H1 (cell line): ENCODE results near the gene TGM5. TPM values are rescaled to one million over a fixed set of nuclear protein-coding genes. Genes with fewer than 3 reads are reported as not detected.

ENCODE experiments used
- CTCF ChIA-PET: fragments of 300-600 bp; sonication (Branson Sonifier 250); formaldehyde crosslinking; loops from one replicate; lab custom pipeline; 2021; ENCODE audit not compliant: partially characterized antibody; lab: Charles Lee
- POLR2A ChIA-PET: fragments of 300-600 bp; sonication (Branson Sonifier 250); formaldehyde crosslinking; loops from one replicate; lab custom pipeline; 2021; ENCODE audit warnings: inconsistent platforms; ENCODE audit not compliant: partially characterized antibody; lab: Charles Lee
- DNase-seq, 2 experiments: peaks; one replicate each; pipeline versions ENCODE4 v3.0.0 to v3.0.0-alpha.2; 2010 to 2022; ENCODE audit warnings: low spot score in 2 of 2, low read depth in 1 of 2, mixed read lengths in 1 of 2
- FAIRE-seq: peaks from 2 replicates; lab custom pipeline; 2011; peaks lifted over from hg19 to GRCh38; lab: Jason Lieb, UNC
- H2AFZ ChIP-seq: 2 replicates; pipeline ENCODE4 v1.8.1; 2012; ENCODE audit warnings: low read length, inconsistent platforms
- H2AK5ac ChIP-seq: 2 replicates; pipeline ENCODE4 v1.6.1; 2013; ENCODE audit warnings: low read depth, low read length
- H2BK120ac ChIP-seq: replicated peaks from 2 replicates; pipeline ENCODE3; 2013; ENCODE audit warnings: low read depth, low read length, inconsistent platforms
- H2BK12ac ChIP-seq: 2 replicates; pipeline ENCODE4 v1.6.1; 2013; ENCODE audit warnings: low read depth, low read length
- H2BK15ac ChIP-seq: 2 replicates; pipeline ENCODE4 v1.6.1; 2013; ENCODE audit warnings: low read length
- H2BK20ac ChIP-seq: 2 replicates; pipeline ENCODE4 v1.6.1; 2013; ENCODE audit warnings: low read length
- H2BK5ac ChIP-seq: 2 replicates; pipeline ENCODE4 v1.6.1; 2013; ENCODE audit warnings: low read depth, low read length
- H3K14ac ChIP-seq: 2 replicates; pipeline ENCODE4 v1.6.1; 2013; ENCODE audit warnings: inconsistent platforms; ENCODE audit not compliant: insufficient read length
- H3K18ac ChIP-seq: 2 replicates; pipeline ENCODE4 v1.6.1; 2013; ENCODE audit warnings: low read length; ENCODE audit errors: extremely low read depth
- H3K23ac ChIP-seq: 2 replicates; pipeline ENCODE4 v1.6.1; 2013; ENCODE audit warnings: inconsistent platforms; ENCODE audit not compliant: insufficient read length
- H3K23me2 ChIP-seq: 2 replicates; pipeline ENCODE4 v1.6.1; 2013; ENCODE audit warnings: low read depth, low read length
- H3K27ac ChIP-seq: 2 replicates; pipeline ENCODE4 v1.6.1; 2011; ENCODE audit warnings: low read depth, low read length, inconsistent platforms
- H3K27me3 ChIP-seq, 4 experiments: replicated peaks in 1 of 4; 1 replicate in 1 of 4; 2 replicates in 3 of 4; pipeline versions ENCODE4 v1.6.1 to v1.8.1; 2011 to 2013; ENCODE audit warnings: low read length in 3 of 4, mild to moderate bottlenecking in 3 of 4, inconsistent platforms in 2 of 4, mixed read lengths in 2 of 4, moderate library complexity in 1 of 4; ENCODE audit not compliant: control insufficient read depth in 3 of 4, insufficient read depth in 3 of 4; ENCODE audit errors: extremely low read depth in 1 of 4
- H3K36me3 ChIP-seq, 4 experiments: 2 replicates each; pipeline versions ENCODE4 v1.6.1 to v1.8.1; 2011 to 2013; ENCODE audit warnings: mild to moderate bottlenecking in 4 of 4, low read length in 3 of 4, moderate library complexity in 2 of 4, control low read depth in 1 of 4, inconsistent platforms in 1 of 4; ENCODE audit not compliant: insufficient read depth in 4 of 4, control insufficient read depth in 2 of 4
- H3K4ac ChIP-seq: replicated peaks from 2 replicates; pipeline ENCODE3; 2013; ENCODE audit warnings: low read length, low read depth, mixed read lengths, inconsistent platforms; ENCODE audit not compliant: insufficient read length
- H3K4me1 ChIP-seq, 4 experiments: replicated peaks in 1 of 4; 1 replicate in 1 of 4; 2 replicates in 3 of 4; pipeline versions ENCODE4 v1.6.1 to v1.8.1; 2011 to 2013; ENCODE audit warnings: low read length in 3 of 4, inconsistent platforms in 2 of 4, mixed read lengths in 1 of 4; ENCODE audit not compliant: insufficient read depth in 4 of 4, control insufficient read depth in 3 of 4
- H3K4me2 ChIP-seq, 2 experiments: 2 replicates each; pipeline versions ENCODE4 v1.6.1 to v1.8.1; 2011 to 2013; ENCODE audit warnings: low read depth in 2 of 2, low read length in 2 of 2, control low read depth in 1 of 2, inconsistent platforms in 1 of 2, mild to moderate bottlenecking in 1 of 2; ENCODE audit not compliant: insufficient read depth in 1 of 2
- H3K4me3 ChIP-seq, 4 experiments: fragments of 200-600, 300-600 bp in 1 of 4; sonication (generic), shearing (Covaris generic), sonication (Bioruptor Twin) in 1 of 4; 2 replicates each; pipeline versions ENCODE4 v1.5.1 to v1.8.1; 2011 to 2016; ENCODE audit warnings: low read length in 4 of 4, low read depth in 3 of 4, control low read depth in 2 of 4, inconsistent platforms in 2 of 4, mild to moderate bottlenecking in 2 of 4, mixed read lengths in 1 of 4, moderate library complexity in 1 of 4; ENCODE audit not compliant: insufficient read depth in 2 of 4; ENCODE audit errors: extremely low read depth in 1 of 4
- H3K56ac ChIP-seq: replicated peaks from 2 replicates; pipeline ENCODE3; 2013; ENCODE audit warnings: low read depth, mild to moderate bottlenecking, mixed read lengths, low read length, inconsistent platforms; ENCODE audit not compliant: insufficient read length
- H3K79me1 ChIP-seq: 2 replicates; pipeline ENCODE4 v1.6.1; 2013; ENCODE audit warnings: low read depth, low read length, control low read depth
- H3K79me2 ChIP-seq, 2 experiments: 2 replicates each; pipeline versions ENCODE4 v1.6.1 to v1.8.1; 2012 to 2013; ENCODE audit warnings: low read length in 2 of 2, mild to moderate bottlenecking in 2 of 2, inconsistent platforms in 1 of 2; ENCODE audit not compliant: insufficient read depth in 2 of 2, control insufficient read depth in 1 of 2
- H3K9ac ChIP-seq, 4 experiments: replicated peaks in 1 of 4; 1 replicate in 1 of 4; 2 replicates in 3 of 4; pipeline versions ENCODE4 v1.6.1 to v1.8.1; 2011 to 2013; ENCODE audit warnings: low read depth in 3 of 4, low read length in 3 of 4, control low read depth in 2 of 4, mild to moderate bottlenecking in 2 of 4, moderate library complexity in 2 of 4, inconsistent platforms in 1 of 4; ENCODE audit errors: extremely low read depth in 1 of 4
- H3K9me3 ChIP-seq, 2 experiments: 2 replicates each; pipeline versions ENCODE4 v1.6.1 to v1.8.1; 2012 to 2013; ENCODE audit warnings: mild to moderate bottlenecking in 2 of 2, moderate library complexity in 2 of 2, control low read depth in 1 of 2, inconsistent platforms in 1 of 2, low read depth in 1 of 2, low read length in 1 of 2, mixed read lengths in 1 of 2; ENCODE audit not compliant: insufficient read depth in 2 of 2
- H4K20me1 ChIP-seq, 2 experiments: replicated peaks in 1 of 2; 2 replicates each; pipeline versions ENCODE3 to v1.8.1; 2011 to 2013; ENCODE audit warnings: inconsistent platforms in 2 of 2, low read length in 2 of 2, mild to moderate bottlenecking in 1 of 2; ENCODE audit not compliant: insufficient read depth in 2 of 2, control insufficient read depth in 1 of 2
- H4K5ac ChIP-seq: 2 replicates; pipeline ENCODE4 v1.6.1; 2013; ENCODE audit warnings: low read length, low read depth, mixed read lengths, inconsistent platforms; ENCODE audit not compliant: insufficient read length
- H4K8ac ChIP-seq: 2 replicates; pipeline ENCODE4 v1.8.0; 2013; ENCODE audit warnings: mild to moderate bottlenecking, moderate library complexity, low read length, inconsistent platforms; ENCODE audit not compliant: insufficient read depth; ENCODE audit errors: extremely low read depth
- H4K91ac ChIP-seq: replicated peaks from 2 replicates; pipeline ENCODE3; 2013; ENCODE audit warnings: low read length, mixed read lengths, inconsistent platforms; ENCODE audit not compliant: insufficient read length
- ASH2L ChIP-seq: fragments of 200-600, 300-600 bp; sonication (generic); IDR thresholded peaks from one replicate; pipeline ENCODE4 v1.7.1; 2017; ENCODE audit warnings: low read length
- BCL11A ChIP-seq, 2 experiments: IDR thresholded peaks; one replicate each; pipeline ENCODE4 v1.6.1; 2011; ENCODE audit warnings: low read depth in 2 of 2, low read length in 2 of 2, mild to moderate bottlenecking in 2 of 2
- BRCA1 ChIP-seq: IDR thresholded peaks from 2 replicates; pipeline ENCODE4 v1.6.1; 2012; ENCODE audit warnings: low read depth, low read length, improper control_type of control experiment
- CHD1 ChIP-seq: IDR thresholded peaks from 2 replicates; pipeline ENCODE4 v1.6.1; 2012; ENCODE audit warnings: low read depth, low read length, improper control_type of control experiment
- CTBP2 ChIP-seq: IDR thresholded peaks from 2 replicates; pipeline ENCODE4 v1.7.0; 2011; ENCODE audit warnings: borderline replicate concordance, mild to moderate bottlenecking, moderate library complexity, mixed read lengths, low read length; ENCODE audit not compliant: insufficient read depth, insufficient read length
- FOSL1 ChIP-seq: IDR thresholded peaks from 2 replicates; pipeline ENCODE4 v1.6.1; 2011; ENCODE audit warnings: mild to moderate bottlenecking, low read depth, low read length, moderate library complexity; ENCODE audit not compliant: insufficient read depth
- GTF2F1 ChIP-seq: IDR thresholded peaks from 2 replicates; pipeline ENCODE4 v1.6.1; 2012; ENCODE audit warnings: low read depth, low read length, improper control_type of control experiment, borderline replicate concordance
- JUN ChIP-seq: IDR thresholded peaks from 2 replicates; pipeline ENCODE4 v1.6.1; 2011; ENCODE audit warnings: low read depth, mild to moderate bottlenecking, improper control_type of control experiment, low read length
- POLR2A ChIP-seq, 2 experiments: IDR thresholded peaks; 1 replicate in 1 of 2; 2 replicates in 1 of 2; pipeline ENCODE4 v1.6.1; 2011; ENCODE audit warnings: low read depth in 2 of 2, low read length in 2 of 2, mild to moderate bottlenecking in 2 of 2; ENCODE audit errors: control extremely low read depth in 1 of 2
- POLR2AphosphoS5 ChIP-seq: IDR thresholded peaks from 2 replicates; pipeline ENCODE4 v1.6.1; 2011; ENCODE audit warnings: low read depth, low read length
- POU5F1 ChIP-seq: IDR thresholded peaks from 2 replicates; pipeline ENCODE4 v1.6.1; 2011; ENCODE audit warnings: low read depth, mild to moderate bottlenecking, low read length, moderate library complexity
- RAD21 ChIP-seq, 2 experiments: IDR thresholded peaks in 1 of 2; conservative IDR thresholded peaks in 1 of 2; 2 replicates each; pipeline ENCODE4 v1.6.1; 2011; ENCODE audit warnings: low read depth in 2 of 2, low read length in 2 of 2, improper control_type of control experiment in 1 of 2, inconsistent platforms in 1 of 2, mild to moderate bottlenecking in 1 of 2, moderate library complexity in 1 of 2
- SIX5 ChIP-seq: IDR thresholded peaks from 2 replicates; pipeline ENCODE4 v1.6.1; 2011; ENCODE audit warnings: mild to moderate bottlenecking, low read depth, low read length
- TAF7 ChIP-seq: optimal IDR thresholded peaks from 2 replicates; pipeline ENCODE3; 2011; ENCODE audit warnings: low read depth, mild to moderate bottlenecking, inconsistent platforms, low read length, moderate library complexity, borderline replicate concordance
- ZNF274 ChIP-seq: IDR thresholded peaks from 2 replicates; pipeline ENCODE4 v1.7.0; 2012; ENCODE audit warnings: low read length, borderline replicate concordance; ENCODE audit errors: extremely low read depth
- WGBS, 2 experiments: shearing (Covaris generic) in 1 of 2; methylation state at CpG; one replicate each; pipeline versions ENCODE4 v1.1.6 to v1.1.7; 2013 to 2015; ENCODE audit warnings: low lambda C conversion rate in 2 of 2, mixed read lengths in 2 of 2, inconsistent platforms in 1 of 2, low coverage in 1 of 2, missing lambda C conversion rate in 1 of 2; ENCODE audit not compliant: insufficient replicate concordance in 2 of 2, insufficient coverage in 1 of 2, insufficient read length in 1 of 2; ENCODE audit errors: extremely low coverage in 1 of 2, missing lambda C conversion rate in 1 of 2; 5-methylcytosine and 5-hydroxymethylcytosine counted together
- polyA plus RNA-seq, 7 experiments: library from polyadenylated mRNA; depleted of rRNA in 3 of 7; stranded (reverse) in 5 of 7; unstranded in 2 of 7; fragments of >200 nt in 5 of 7; fragments of 200-250 nt in 2 of 7; gene quantifications; 1 replicate in 5 of 7; 2 replicates in 1 of 7; 4 replicates in 1 of 7; pipeline versions ENCODE4 v1.2.1 to v1.2.3, GENCODE V29; 2011 to 2013; ENCODE audit warnings: missing spikeins in 2 of 7, mixed read lengths in 2 of 7
- total RNA-seq: library from RNA; stranded (reverse); fragmentation: NEBNext Ultra II Directional; extraction: Animal tissue kit (Norgen Biotek cat#: 25700); gene quantifications from 2 replicates; pipeline ENCODE4 v1.2.1, GENCODE V29; 2021

Gene TGM5
- total and polyA plus RNA-seq, 2 of the 8 experiments (the other 6 are each of a cell fraction or from before 2014, with no cell fraction given) = not detected

GRCh38 chr15:43249699-43250203 is 17.0 kb downstream of the TGM5 start:
- no peak overlapping the region for H4K91ac ChIP-seq
- H3K36me3 ChIP-seq = no peaks in the 10 kb centered on the region
- no peak overlapping the region for H2BK20ac ChIP-seq
- no peaks in the 10 kb centered on the region for H3K79me1 ChIP-seq
- DNase-seq (no peak), FAIRE-seq (no peak)
- H3K18ac ChIP-seq = no peak overlapping the region
- H2BK120ac ChIP-seq = no peak overlapping the region
- H4K20me1 ChIP-seq = no peaks in the 10 kb centered on the region
- no peak overlapping the region for H3K9ac ChIP-seq
- no peaks in the 10 kb centered on the region for H3K4me1 ChIP-seq
- no peaks in the 10 kb centered on the region for H3K9me3 ChIP-seq
- H3K23me2 ChIP-seq = no peaks in the 10 kb centered on the region; the same call in 1 of the 2 replicates
- no peak overlapping the region for H3K14ac ChIP-seq
- H3K4ac ChIP-seq = no peak overlapping the region
- ChIA-PET CTCF (interaction anchor here (1.3 to 2.8 kb wide), 3 partner anchors 18 to 45 kb away, joined by 5 to 17 read pairs (median 9); partner anchors contain the start of gene TGM5), POLR2A (no interaction called here)
- H2BK12ac ChIP-seq = no peak overlapping the region
- no peaks in the 10 kb centered on the region for H3K79me2 ChIP-seq
- H2BK15ac ChIP-seq = no peak overlapping the region
- no peak overlapping the region for H3K4me2 ChIP-seq
- H2BK5ac ChIP-seq = no peak overlapping the region
- no peak overlapping the region for H3K4me3 ChIP-seq
- no peak overlapping the region for H3K23ac ChIP-seq
- H4K8ac ChIP-seq = no peak overlapping the region
- H3K56ac ChIP-seq = no peak overlapping the region
- no peaks in the 10 kb centered on the region for H3K27me3 ChIP-seq
- 62% methylated on average over 5 of the region's 5 CpGs; no CpG with 5 or more reads in 1 of the 2 experiments for WGBS, 2 experiments
- no peak overlapping the region for H4K5ac ChIP-seq
- H3K27ac ChIP-seq = no peak overlapping the region
- H2AFZ ChIP-seq = no peak overlapping the region
- no peak overlapping the region for H2AK5ac ChIP-seq
- TF ChIP-seq CTBP2 = no peak
- TF ChIP-seq ASH2L = no peak
- TF ChIP-seq SIX5 = no peak
- no peak for TF ChIP-seq BCL11A (IDR thresholded peaks at IDR 0.05; ENCODE audit: low read depth in 2 of 2, low read length in 2 of 2)
- no peak for TF ChIP-seq CHD1
- TF ChIP-seq JUN = no peak
- no peak for TF ChIP-seq FOSL1
- TF ChIP-seq POLR2AphosphoS5 = no peak
- no peak for TF ChIP-seq POLR2A (IDR thresholded peaks at IDR 0.05; ENCODE audit: control extremely low read depth in 1 of 2, low read depth in 2 of 2, low read length in 2 of 2)
- TF ChIP-seq POU5F1 = no peak
- TF ChIP-seq GTF2F1 = no peak
- no peak for TF ChIP-seq ZNF274
- no peak for TF ChIP-seq TAF7
- TF ChIP-seq BRCA1 = no peak
- no peak for TF ChIP-seq RAD21 (IDR thresholded peaks at IDR 0.05 in 1 of 2, conservative IDR thresholded peaks at IDR 0.05 in 1 of 2; ENCODE audit: low read depth in 2 of 2, low read length in 2 of 2)
